HG03520 (cell line): ENCODE measurements around the gene EIF3M.
"Not testable (repeated sequence)": the region's sequence is repeated elsewhere in the genome, so short reads cannot be mapped to it uniquely, and the experiment has no call there.

Experiments
- ATAC-seq: cut with Tn5 transposase; IDR thresholded peaks from one replicate; pipeline ENCODE4 v1.9.1; 2021; ENCODE audit warnings: mild to moderate bottlenecking, moderate library complexity; ENCODE audit not compliant: unreplicated experiment

Gene EIF3M

GRCh38 chr11:32594272-32594671, 10.6 kb downstream of the EIF3M start:
- ATAC-seq = no peak

- ATAC-seq = not testable (repeated sequence)
Observed at GRCh38 chr11:32596114-32596513, 12.5 kb downstream of the EIF3M start.

GRCh38 chr11:32597921-32598320, 14.3 kb downstream of the EIF3M start:
- ATAC-seq = no peak

GRCh38 chr11:32602657-32603415, 19.2 kb downstream of the EIF3M start:
- no peak for ATAC-seq

GRCh38 chr11:32606220-32606619, 22.6 kb downstream of the EIF3M start:
- no peak for ATAC-seq

- ATAC-seq = not testable (repeated sequence)
Observed at GRCh38 chr11:32608826-32609225, 25.2 kb downstream of the EIF3M start.

- no peak for ATAC-seq
Observed at GRCh38 chr11:32610797-32611352, 27.2 kb downstream of the EIF3M start.

- ATAC-seq = no peak
Observed at GRCh38 chr11:32613500-32614151, 30.0 kb downstream of the EIF3M start.

GRCh38 chr11:32615422-32615821, 31.8 kb downstream of the EIF3M start:
- no peak for ATAC-seq

GRCh38 chr11:32616903-32617302, 33.3 kb downstream of the EIF3M start:
- no peak for ATAC-seq

- ATAC-seq = no peak
Observed at GRCh38 chr11:32630844-32631243, 47.2 kb downstream of the EIF3M start.

GRCh38 chr11:32635819-32636218, 52.2 kb downstream of the EIF3M start:
- no peak for ATAC-seq

GRCh38 chr11:32641361-32641760, 57.7 kb downstream of the EIF3M start:
- no peak for ATAC-seq

- no peak for ATAC-seq
Observed at GRCh38 chr11:32643526-32643925, 59.9 kb downstream of the EIF3M start.
